Stimulated activated CD4-positive, alpha-beta T cell treated with anti-CD3 and anti-CD28 coated beads, Interleukin-4, amount 100 ng/mL, for 48 hours (primary cell): ENCODE data around the gene VWF.

ENCODE experiments used
- DNase-seq, 2 donors: peaks; one replicate each; pipeline ENCODE4 v3.0.0-alpha.2; 2020; ENCODE audit warnings: low read depth in 2 of 2

VWF gene

DNA sequence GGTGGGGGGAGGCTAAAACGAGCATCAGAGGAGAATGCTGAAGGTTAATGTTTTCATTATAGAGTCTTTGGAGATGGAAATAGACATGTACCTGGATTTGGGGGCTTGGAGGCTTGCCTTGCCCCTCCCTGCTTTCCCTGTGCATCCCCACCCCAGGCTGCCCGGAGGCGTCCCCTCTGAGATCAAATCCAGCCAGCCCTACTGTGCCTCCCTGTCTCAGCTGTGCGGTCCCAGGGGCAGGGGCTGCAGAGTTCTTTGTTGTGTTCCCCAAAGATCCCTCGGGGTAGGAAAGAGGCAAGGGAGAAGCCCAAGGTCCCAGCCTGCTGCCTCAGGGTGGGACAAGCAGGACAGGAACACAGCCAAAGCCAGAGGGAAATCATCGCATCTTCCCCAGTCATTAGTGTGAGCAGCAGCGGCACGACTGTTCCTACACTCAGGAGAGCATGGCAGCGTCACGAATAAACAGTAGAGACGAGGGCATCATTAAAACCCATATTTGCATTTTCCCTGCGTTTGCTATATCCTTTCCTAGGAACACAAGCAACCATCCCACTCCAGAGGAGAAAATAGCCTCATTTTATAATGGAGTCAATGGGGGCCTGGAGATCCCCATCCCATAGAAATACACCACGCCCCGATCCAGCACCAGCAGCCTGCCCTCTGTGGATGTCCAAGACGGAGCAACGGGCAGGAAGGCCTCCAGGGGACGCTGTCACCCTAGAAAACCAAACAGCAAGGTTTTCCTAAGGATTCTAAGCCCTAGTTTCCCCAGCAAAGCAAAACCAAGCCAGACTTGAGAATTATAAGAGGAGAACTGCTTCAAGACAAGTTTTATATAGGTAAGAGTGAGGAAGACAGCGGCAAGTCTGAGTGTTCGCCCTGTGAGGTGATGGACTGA, 211.8 kb downstream of the VWF start:
- no peak for DNase-seq

DNA sequence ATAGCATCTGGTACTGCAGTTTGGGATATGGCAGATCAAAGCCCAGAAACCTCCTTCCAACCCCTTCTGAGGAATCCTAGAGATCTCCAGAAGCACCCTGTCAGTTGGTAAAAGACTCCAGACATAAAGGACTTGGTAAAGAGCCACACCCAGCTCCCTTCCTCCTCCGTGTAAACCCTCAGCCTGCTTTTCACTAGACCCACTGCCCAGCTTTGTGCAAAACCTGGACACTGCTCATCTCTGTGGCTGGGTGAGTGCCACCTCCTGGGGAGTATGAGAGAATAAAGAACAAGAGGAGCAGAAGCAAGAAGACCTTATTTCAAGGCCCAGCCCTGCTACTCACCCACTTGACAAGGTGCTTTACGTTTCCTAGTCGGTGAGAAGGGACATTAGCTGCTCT, 212.5 kb downstream of the VWF start:
- DNase-seq: no peak

DNA sequence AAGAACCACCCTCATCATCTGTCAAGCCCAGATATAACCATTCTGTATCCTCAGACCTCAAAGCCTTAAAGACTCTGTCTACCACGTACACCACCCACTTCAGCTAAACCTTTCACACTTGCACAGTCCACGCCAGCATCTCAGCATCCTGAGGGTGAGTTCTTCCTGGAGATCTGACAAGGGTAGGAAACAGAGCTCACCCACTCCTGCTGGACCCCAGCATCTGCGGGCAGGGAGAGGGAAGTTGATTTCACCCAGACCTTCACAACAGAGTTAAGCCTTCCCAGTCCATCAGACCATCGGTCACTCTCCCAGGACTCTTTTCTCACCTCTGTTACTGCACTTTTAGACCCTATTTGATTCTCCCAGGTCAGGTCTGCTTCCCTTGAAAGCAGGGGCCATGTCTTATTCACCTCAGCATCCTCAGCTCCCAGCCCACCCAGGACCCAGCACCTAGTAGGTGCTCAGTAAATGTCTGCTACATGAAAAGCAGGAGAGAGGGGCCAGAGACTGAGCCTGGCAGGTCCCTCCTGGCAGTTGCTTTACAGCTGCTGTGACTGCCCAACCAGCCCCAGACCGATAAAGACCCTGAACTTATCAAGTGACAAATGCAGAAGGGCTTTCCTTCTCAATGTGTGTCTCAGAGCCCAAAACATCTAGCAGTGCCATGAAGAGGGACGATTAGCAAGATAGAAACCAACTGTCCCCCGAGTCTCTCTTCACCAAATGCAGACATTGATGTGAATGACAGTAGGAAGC, 213.5 kb downstream of the VWF start:
- DNase-seq: no peak

DNA sequence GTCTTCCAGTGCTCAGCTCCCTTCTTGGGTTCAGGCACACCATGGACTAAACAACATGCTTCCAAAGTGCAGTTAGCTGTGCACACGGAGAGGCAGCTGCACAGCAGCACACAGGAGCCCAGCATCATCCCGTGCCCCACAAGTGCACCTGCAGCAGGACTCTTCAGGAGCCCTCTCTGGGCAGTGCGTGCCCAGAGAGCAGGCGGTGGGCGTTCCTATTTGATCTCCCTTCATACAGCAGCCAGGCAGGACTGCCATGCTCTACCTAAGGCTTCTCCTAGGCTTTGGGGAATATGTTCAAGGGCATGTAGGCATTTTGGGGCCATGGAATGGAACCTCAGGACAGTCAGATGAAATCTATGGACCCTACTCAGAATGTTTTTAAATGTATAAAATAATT, 214.9 kb downstream of the VWF start:
- no peak for DNase-seq

DNA sequence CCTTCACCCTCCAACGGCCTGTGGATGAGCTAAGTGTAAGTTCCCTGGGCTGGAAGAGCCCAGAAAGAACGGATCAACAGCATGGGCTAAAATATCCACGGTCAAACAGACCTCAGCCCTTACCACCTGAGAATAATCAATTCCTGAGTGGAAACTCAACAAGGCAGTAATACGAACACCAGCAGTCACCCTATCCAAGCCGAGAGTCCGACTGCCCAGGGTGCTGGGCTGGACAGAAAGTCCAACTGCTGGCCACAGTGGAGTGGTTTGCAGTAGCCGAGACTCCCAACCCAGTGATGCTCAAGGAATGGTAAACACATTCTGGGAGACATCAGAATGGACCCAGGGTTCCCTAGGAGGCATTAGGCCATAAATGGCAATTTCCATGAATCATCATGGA, 216.2 kb downstream of the VWF start:
- DNase-seq: no peak

DNA sequence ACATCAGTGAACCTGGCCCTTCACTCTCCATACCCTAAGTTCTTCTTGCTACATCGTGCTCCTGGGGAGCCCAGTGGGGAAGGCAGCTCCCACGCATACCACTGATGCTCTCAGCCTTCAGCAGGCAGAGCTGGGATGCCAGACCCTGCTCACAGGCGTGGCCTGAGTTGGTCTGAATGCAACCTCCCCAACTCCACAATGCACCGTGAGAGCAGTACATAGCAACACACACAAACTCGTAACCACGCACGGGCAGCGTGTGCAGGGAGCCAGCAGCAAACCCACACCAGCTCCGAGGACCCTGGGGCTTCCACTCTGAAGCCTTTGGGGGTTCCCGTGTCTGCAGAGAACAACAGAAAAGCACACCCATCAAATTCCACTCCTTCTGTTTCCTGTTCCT, 216.7 kb downstream of the VWF start:
- no peak for DNase-seq

DNA sequence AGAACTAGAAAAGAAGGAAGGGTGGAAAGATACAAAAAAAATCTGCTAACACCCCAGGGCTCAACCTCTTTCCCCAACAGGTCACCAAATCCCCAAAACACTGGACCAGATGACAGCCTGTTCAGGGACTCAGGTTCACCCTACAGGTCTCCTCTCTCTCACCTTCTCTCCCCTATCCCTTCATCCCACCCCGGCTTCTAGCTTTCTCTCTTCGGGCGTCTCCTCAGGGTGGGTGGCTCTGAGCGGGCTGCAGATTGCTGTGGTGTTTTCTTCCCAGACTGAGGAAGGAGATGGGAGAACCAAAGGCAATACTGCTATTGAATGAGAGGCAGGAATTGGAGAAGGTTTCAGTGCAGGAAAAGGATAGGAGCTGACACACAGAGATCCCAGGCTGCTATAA, 218.7 kb downstream of the VWF start:
- DNase-seq: no peak

DNA sequence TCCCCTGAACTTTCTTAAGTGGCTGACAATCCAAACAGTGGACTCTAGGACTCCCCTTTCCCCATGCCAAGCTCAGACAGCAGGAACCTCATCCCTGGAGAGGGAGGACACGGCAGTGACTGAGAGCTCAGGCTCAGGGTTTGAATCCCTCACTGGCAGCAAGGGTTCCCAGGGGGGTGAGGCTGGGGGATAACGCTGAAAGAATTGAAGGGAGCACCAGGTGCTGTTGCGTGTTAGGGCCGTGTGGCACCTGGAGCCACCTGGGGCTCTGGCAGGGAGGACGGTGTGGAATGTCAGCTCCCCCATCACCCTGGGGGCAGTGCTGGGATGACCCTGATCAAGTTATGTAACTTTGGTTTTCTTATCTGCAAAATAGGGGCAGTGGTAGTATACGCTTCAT, 219.5 kb downstream of the VWF start:
- no peak for DNase-seq

DNA sequence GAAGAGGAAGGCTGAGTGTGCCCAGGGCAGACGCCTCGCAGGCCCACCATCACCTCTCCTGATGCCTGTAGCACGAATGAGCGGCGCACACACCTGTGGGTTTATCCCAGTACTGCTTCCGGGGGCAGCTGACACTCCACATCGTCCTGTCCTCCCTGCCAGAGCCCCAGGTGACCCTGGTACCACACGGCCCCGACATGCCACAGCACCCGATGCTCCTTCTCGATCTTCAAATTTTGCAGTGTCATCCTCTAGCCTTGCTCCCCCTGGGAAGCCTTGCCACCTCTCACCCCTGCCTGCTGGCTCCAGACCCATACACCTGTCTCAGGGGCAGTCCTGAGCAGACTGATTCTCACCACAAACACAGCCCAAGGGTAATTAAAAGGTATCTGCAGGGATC, 220.0 kb downstream of the VWF start:
- DNase-seq: no peak

DNA sequence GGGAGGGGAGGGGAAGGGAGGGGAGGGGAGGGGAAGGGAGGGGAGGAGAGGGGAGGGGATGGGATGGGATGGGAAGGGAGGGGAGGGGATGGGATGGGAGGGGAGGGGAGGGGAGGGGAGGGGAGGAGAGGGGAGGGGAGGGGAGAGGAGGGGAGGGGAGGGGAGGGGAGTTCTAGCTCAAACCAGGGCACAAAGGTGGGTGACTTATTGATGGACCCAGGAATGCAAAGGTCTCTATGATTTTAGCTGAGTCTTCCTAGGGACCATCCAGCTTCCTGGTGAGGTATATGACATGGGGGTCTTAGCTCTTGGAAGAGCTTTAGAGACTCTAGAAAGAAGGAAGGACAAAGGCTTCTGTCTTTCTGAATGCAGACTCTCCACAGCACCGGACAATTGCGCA, 221.7 kb downstream of the VWF start:
- no peak for DNase-seq

DNA sequence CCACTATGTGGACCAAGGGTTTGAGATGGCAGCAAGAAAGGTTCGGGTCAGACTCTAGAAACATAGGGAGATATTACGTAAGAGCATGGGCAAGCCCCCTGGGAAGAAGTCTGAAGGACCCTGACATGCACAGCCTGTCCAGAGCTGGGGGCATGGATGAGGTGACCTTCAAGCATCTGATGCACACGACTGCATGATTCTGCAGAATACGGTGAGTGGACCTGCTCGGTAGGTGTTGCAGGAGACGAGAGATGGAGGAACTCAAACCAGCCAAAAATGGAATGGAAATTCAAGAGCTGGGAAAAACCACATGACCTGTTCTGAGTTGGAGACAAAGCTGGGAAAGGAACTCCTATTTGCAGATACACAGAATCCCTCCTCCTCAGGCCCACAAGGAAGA, 223.1 kb downstream of the VWF start:
- DNase-seq: no peak

DNA sequence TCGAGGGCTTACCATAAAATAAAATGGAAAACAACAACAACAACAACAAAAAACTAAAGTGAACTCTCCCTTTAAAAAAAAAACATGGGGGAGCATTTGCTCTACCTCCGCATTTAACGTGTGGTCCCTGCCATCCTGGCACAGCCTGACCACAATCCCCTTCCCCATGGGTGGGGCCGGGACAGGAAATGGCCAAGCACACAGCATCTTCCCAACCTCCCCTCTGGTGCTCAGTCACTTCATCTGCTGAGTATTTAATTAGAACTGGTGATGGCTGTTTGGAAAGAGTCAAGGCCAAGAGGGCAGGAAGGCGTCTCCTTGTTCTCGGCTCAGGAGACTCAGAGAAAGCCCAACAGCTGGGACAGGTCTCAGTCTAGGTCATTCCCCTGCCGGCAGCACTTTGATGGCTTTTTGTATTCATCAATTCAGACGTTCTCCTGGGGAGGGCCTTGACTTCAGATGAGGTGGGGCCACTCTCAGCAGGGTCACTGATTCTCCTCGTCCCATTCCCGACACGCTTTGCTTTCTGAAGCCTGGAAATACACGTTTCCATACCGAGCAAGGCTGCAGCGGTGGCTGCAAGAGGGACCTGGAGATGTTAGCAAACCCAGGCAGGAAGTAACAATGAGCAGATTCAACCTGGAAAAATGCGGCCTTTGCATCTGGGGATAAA, 223.8 kb downstream of the VWF start:
- DNase-seq: no peak

DNA sequence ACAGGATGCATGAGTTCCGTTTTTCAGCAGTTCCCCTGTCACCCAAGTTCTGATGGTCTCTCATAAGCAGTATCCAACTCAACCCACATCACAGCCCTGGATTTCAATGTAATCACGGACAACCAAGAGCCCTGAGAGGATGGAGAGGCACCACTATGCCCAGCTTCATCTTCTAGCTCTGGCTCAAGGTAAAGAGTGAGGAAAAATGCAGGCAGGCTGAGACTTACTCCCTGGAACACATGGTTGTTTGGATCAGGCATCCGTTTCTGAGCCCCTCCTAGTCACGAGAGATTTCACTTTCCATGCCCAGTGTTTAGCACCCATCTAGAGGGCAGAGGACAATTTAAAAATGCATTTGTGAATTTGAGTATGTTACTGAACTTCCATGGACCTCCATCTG, 224.4 kb downstream of the VWF start:
- no peak for DNase-seq

DNA sequence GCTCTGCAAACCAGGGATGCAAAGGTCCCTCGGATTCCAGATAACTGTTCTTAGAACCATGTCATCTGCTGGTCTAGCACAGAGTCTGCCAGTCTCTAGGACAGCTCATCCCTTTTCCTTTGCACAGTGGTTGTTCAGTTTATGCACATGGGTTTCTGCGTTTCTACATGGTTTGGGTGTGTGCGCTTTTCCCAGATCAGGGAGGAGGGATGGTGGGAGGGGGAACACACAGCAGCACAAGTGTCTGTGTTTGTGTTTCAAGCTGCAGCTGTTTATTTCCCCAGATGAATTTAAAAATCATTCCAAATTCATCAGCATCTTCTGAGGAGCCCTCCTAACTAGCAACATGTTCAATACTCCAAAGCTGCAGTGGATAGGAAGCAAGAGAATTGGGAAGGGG, 224.8 kb downstream of the VWF start:
- no peak for DNase-seq

DNA sequence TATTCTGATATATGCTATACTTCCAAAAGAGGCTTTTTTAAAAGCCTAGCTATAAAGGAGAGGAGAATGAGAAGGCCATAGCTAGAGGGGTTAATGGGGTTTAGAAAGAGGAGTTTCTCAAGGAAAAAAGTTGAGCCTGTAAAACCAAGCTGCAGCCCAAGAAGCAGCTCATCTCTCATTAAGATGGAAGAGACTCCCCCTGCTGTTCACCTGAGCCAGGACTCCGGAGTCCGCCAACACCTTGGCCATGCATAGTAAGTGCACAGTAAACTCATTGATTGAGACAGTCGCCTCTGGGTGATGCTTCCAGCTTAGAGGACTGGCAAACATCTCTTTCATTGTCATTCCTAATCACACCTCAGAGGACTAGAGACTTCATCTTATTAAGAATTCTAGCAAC, 225.6 kb downstream of the VWF start:
- DNase-seq: no peak
